Measurements from ENCODE around the gene DNAJC5. TPM values are rescaled to one million over a fixed set of nuclear protein-coding genes. Genes with fewer than 3 reads are reported as not detected.
"Not testable (repeated sequence)": the region's sequence is repeated elsewhere in the genome, so short reads cannot be mapped to it uniquely, and the experiment has no call there.

Gene DNAJC5
- 26.4 TPM for polyA plus RNA-seq (ENCODE audit: insufficient read length)
- long read RNA-seq, donor 1, full-length matches to known transcripts, result 22 of 68 reads
- long read RNA-seq, donor 1, partial matches to known transcripts, result 41 of 68 reads
- long read RNA-seq, donor 1, other reads (novel, unspliced or antisense), result 5 of 68 reads
- long read RNA-seq, donor 2, full-length matches to known transcripts, result 9 of 9 reads
- long read RNA-seq, donor 2, partial matches to known transcripts, result 0 of 9 reads
- long read RNA-seq, donor 2, other reads (novel, unspliced or antisense), result 0 of 9 reads
- long read RNA-seq, donor 3, full-length matches to known transcripts, result 15 of 15 reads
- long read RNA-seq, donor 3, partial matches to known transcripts, result 0 of 15 reads
- long read RNA-seq, donor 3, other reads (novel, unspliced or antisense), result 0 of 15 reads
- long read RNA-seq, donor 4, full-length matches to known transcripts, result 1 of 1 reads
- long read RNA-seq, donor 4, partial matches to known transcripts, result 0 of 1 reads
- long read RNA-seq, donor 4, other reads (novel, unspliced or antisense), result 0 of 1 reads
- long read RNA-seq, donor 5, full-length matches to known transcripts, result 19 of 19 reads
- long read RNA-seq, donor 5, partial matches to known transcripts, result 0 of 19 reads
- long read RNA-seq, donor 5, other reads (novel, unspliced or antisense), result 0 of 19 reads
- long read RNA-seq, donor 6, full-length matches to known transcripts, result 22 of 62 reads
- long read RNA-seq, donor 6, partial matches to known transcripts, result 40 of 62 reads
- long read RNA-seq, donor 6, other reads (novel, unspliced or antisense), result 0 of 62 reads
- long read RNA-seq, donor 7, full-length matches to known transcripts, result 22 of 105 reads
- long read RNA-seq, donor 7, partial matches to known transcripts, result 65 of 105 reads
- long read RNA-seq, donor 7, other reads (novel, unspliced or antisense), result 18 of 105 reads
- long read RNA-seq, donor 8, full-length matches to known transcripts, result 8 of 8 reads
- long read RNA-seq, donor 8, partial matches to known transcripts, result 0 of 8 reads
- long read RNA-seq, donor 8, other reads (novel, unspliced or antisense), result 0 of 8 reads

- peak; percentile 91 for DNase-seq
Measured at GRCh38 chr20:63894358-63895201, at the start of gene DNAJC5. Gene DNAJC5, plus strand, starts transcription at chr20:63895126. Its CDS starts 33,220 bp downstream, at chr20:63928346.

- DNase-seq, result no peak
Measured at GRCh38 chr20:63846128-63846771, 48.7 kb upstream of the DNAJC5 start.

GRCh38 chr20:63846888-63847236 lies 48.1 kb upstream of the DNAJC5 start:
- no peak for DNase-seq

- DNase-seq, result no peak
Measured at GRCh38 chr20:63847237-63848002, 47.5 kb upstream of the DNAJC5 start.

- no peak for DNase-seq
Measured at GRCh38 chr20:63848003-63848911, 46.7 kb upstream of the DNAJC5 start.

- no peak for DNase-seq
Measured at GRCh38 chr20:63850689-63851547, 44.0 kb upstream of the DNAJC5 start.

GRCh38 chr20:63851548-63851943 lies 43.4 kb upstream of the DNAJC5 start:
- DNase-seq, result not testable (repeated sequence)

GRCh38 chr20:63853733-63854068 lies 41.2 kb upstream of the DNAJC5 start:
- DNase-seq, result not testable (repeated sequence)

- DNase-seq, result no peak
Measured at GRCh38 chr20:63854069-63854765, 40.7 kb upstream of the DNAJC5 start.

GRCh38 chr20:63854766-63855362 lies 40.1 kb upstream of the DNAJC5 start:
- DNase-seq, result no peak

- no peak for DNase-seq
Measured at GRCh38 chr20:63855363-63856097, 39.4 kb upstream of the DNAJC5 start.

- DNase-seq, result no peak
Measured at GRCh38 chr20:63856098-63856511, 38.8 kb upstream of the DNAJC5 start.

- DNase-seq, result no peak
Measured at GRCh38 chr20:63857764-63858392, 37.0 kb upstream of the DNAJC5 start.

- peak; percentile 86 for DNase-seq
Measured at GRCh38 chr20:63858393-63859165, 36.3 kb upstream of the DNAJC5 start.

- no peak for DNase-seq
Measured at GRCh38 chr20:63859166-63859699, 35.7 kb upstream of the DNAJC5 start.

All from left kidney (tissue), 8 donors.